Prostate gland (tissue), 2 donors: Measurements from ENCODE around the gene ADK. TPM values are rescaled to one million over a fixed set of nuclear protein-coding genes. Genes with fewer than 3 reads are reported as not detected.
"Not testable (repeated sequence)": the region's sequence is repeated elsewhere in the genome, so short reads cannot be mapped to it uniquely, and the experiment has no call there.

Experiments used
- DNase-seq: peaks from one replicate; pipeline ENCODE4 v3.0.0-alpha.2; 2019; ENCODE audit warnings: low spot score
- H3K27ac ChIP-seq, 2 donors: fragments of 200-600 bp; sonication (generic); 2 replicates each; pipeline ENCODE4 v1.5.1; 2017 to 2019
- H3K27me3 ChIP-seq: fragments of 200-600 bp; sonication (generic); replicated peaks from 2 replicates; pipeline ENCODE4 v1.5.1; 2019; ENCODE audit not compliant: insufficient read depth
- H3K36me3 ChIP-seq, 2 donors: fragments of 200-600 bp; sonication (generic); 1 replicate in 1 of 2; 2 replicates in 1 of 2; pipeline versions ENCODE4 v1.5.1 to v1.8.1; 2017 to 2019
- H3K4me1 ChIP-seq: fragments of 200-600 bp; sonication (generic); replicated peaks from 2 replicates; pipeline ENCODE4 v1.5.1; 2019
- H3K4me3 ChIP-seq, 2 donors: fragments of 200-600 bp; sonication (generic); 2 replicates each; pipeline ENCODE4 v1.5.1; 2017 to 2019
- H3K9me3 ChIP-seq: fragments of 200-600 bp; sonication (generic); 2 replicates; pipeline ENCODE4 v1.5.1; 2017
- POLR2A ChIP-seq: fragments of 450-650 bp; IDR thresholded peaks from one replicate; pipeline ENCODE4 v1.6.1; 2016; ENCODE audit warnings: antibody characterized with exemption, mild to moderate bottlenecking
- POLR2AphosphoS5 ChIP-seq: sonication (generic); formaldehyde crosslinking; IDR thresholded peaks from one replicate; pipeline ENCODE4 v1.6.1; 2017; ENCODE audit warnings: antibody characterized with exemption
- WGBS: methylation state at CpG from one replicate; pipeline ENCODE4 v1.1.5; 2018; 5-methylcytosine and 5-hydroxymethylcytosine counted together
- intact Hi-C: fragments of 100-400 bp; cut with DNase I; formaldehyde crosslinking; loops from one replicate; pipeline ENCODE4 v1.14.2; 2022
- total RNA-seq, 2 donors: library from RNA; depleted of rRNA; stranded (reverse); fragments of >200 nt; gene quantifications; one replicate each; pipeline ENCODE4 v1.1.0, GENCODE V29; 2016
- TF ChIP-seq, protein P1 (sequence below), 4 experiments: fragments of 200-600 bp in 2 of 4; fragments of 450-650 bp in 2 of 4; sonication (generic) in 2 of 4; IDR thresholded peaks; 1 replicate in 3 of 4; 2 replicates in 1 of 4; pipeline ENCODE4 v1.5.1; 2016 to 2019; ENCODE audit warnings: antibody characterized with exemption in 4 of 4, mild to moderate bottlenecking in 2 of 4, moderate library complexity in 2 of 4

ADK gene
- total RNA-seq, 2 donors from 2014 or later = 34.1 to 42.5 TPM

- H3K27me3 ChIP-seq = no peaks in the 10 kb centered on the region
- WGBS = 100% methylated on average over 1 of the region's 1 CpG
- no peaks in the 10 kb centered on the region for H3K9me3 ChIP-seq
- H3K4me1 ChIP-seq = no peaks in the 10 kb centered on the region
- no peak overlapping the region for H3K4me3 ChIP-seq
- H3K27ac ChIP-seq = no peak overlapping the region
- TF ChIP-seq POLR2A = no peak
- TF ChIP-seq, protein P1, sequence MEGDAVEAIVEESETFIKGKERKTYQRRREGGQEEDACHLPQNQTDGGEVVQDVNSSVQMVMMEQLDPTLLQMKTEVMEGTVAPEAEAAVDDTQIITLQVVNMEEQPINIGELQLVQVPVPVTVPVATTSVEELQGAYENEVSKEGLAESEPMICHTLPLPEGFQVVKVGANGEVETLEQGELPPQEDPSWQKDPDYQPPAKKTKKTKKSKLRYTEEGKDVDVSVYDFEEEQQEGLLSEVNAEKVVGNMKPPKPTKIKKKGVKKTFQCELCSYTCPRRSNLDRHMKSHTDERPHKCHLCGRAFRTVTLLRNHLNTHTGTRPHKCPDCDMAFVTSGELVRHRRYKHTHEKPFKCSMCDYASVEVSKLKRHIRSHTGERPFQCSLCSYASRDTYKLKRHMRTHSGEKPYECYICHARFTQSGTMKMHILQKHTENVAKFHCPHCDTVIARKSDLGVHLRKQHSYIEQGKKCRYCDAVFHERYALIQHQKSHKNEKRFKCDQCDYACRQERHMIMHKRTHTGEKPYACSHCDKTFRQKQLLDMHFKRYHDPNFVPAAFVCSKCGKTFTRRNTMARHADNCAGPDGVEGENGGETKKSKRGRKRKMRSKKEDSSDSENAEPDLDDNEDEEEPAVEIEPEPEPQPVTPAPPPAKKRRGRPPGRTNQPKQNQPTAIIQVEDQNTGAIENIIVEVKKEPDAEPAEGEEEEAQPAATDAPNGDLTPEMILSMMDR (IDR thresholded peaks at IDR 0.05) = no peak
- no peak for TF ChIP-seq POLR2AphosphoS5
- no peaks in the 10 kb centered on the region for H3K36me3 ChIP-seq
- intact Hi-C loops = no loop called here
- DNase-seq = no peak
Measured at GRCh38 chr10:74575912-74576311, 424.9 kb downstream of the ADK start.

DNA sequence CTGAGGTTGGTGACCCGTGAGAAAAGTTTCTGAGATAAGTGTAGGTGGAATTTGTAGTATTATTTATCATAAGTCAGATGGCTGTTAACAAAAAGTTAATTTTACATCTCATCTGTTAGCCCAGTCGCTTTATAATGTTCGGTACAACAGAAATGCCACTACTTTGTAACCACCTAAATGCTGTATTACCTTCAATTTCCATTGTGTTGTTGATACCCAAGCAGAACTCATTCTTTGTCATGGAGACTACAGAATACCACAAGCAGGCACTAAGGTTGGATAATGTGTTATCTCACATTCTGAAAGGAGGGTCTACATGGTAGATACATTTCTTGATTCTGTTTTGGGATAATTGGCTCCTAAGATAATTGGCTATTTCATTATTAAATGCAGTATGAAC, 425.6 kb downstream of the ADK start:
- no peak for DNase-seq
- H3K4me1 ChIP-seq = no peaks in the 10 kb centered on the region
- no peaks in the 10 kb centered on the region for H3K9me3 ChIP-seq
- no peak overlapping the region for H3K4me3 ChIP-seq
- intact Hi-C loops = no loop called here
- WGBS = 98% methylated on average over 3 of the region's 3 CpGs
- H3K36me3 ChIP-seq = no peaks in the 10 kb centered on the region
- H3K27me3 ChIP-seq = no peaks in the 10 kb centered on the region
- TF ChIP-seq, protein P1 (IDR thresholded peaks at IDR 0.05) = no peak
- TF ChIP-seq POLR2A = no peak
- TF ChIP-seq POLR2AphosphoS5 = no peak
- no peak overlapping the region for H3K27ac ChIP-seq

GRCh38 chr10:74580438-74580837, 429.4 kb downstream of the ADK start:
- H3K27me3 ChIP-seq, H3K36me3 ChIP-seq, DNase-seq, H3K4me3 ChIP-seq, H3K4me1 ChIP-seq, H3K27ac ChIP-seq, intact Hi-C loops, H3K9me3 ChIP-seq: not testable (repeated sequence)
- WGBS = 95% methylated on average over 2 of the region's 2 CpGs

- no peak overlapping the region for H3K4me3 ChIP-seq
- no peaks in the 10 kb centered on the region for H3K27me3 ChIP-seq
- no peak overlapping the region for H3K27ac ChIP-seq
- peaks cover 14% of the 10 kb centered on the region for H3K4me1 ChIP-seq
- no peak for DNase-seq
- 60% methylated on average over 1 of the region's 1 CpG for WGBS
- no peaks in the 10 kb centered on the region for H3K36me3 ChIP-seq
- TF ChIP-seq, protein P1 (IDR thresholded peaks at IDR 0.05) = no peak
- TF ChIP-seq POLR2AphosphoS5 (no peak), POLR2A (no peak)
- no peaks in the 10 kb centered on the region for H3K9me3 ChIP-seq
- intact Hi-C loops = no loop called here
Measured at GRCh38 chr10:74582566-74582965, 431.5 kb downstream of the ADK start.

- Histone ChIP-seq H3K4me3 (peak overlapping the region in 1 of 2 donors; percentile 2), H3K27ac (peak overlapping the region; percentile 52 to 64), H3K27me3 (no peaks in the 10 kb centered on the region), H3K36me3 (no peaks in the 10 kb centered on the region), H3K4me1 (peaks cover 14% of the 10 kb centered on the region), H3K9me3 (no peaks in the 10 kb centered on the region)
- WGBS = 9% methylated on average over 8 of the region's 8 CpGs
- TF ChIP-seq POLR2AphosphoS5 = no peak
- TF ChIP-seq, protein P1 (IDR thresholded peaks at IDR 0.05) = no peak
- intact Hi-C loops = no loop called here
- DNase-seq = peak; percentile 6
Measured at GRCh38 chr10:74585231-74586087, 434.4 kb downstream of the ADK start.
